Astrocyte (in vitro differentiated cells and primary cell): ENCODE measurements around the gene GPC3. TPM values are rescaled to one million over a fixed set of nuclear protein-coding genes. Genes with fewer than 3 reads are reported as not detected.

ENCODE experiments used
- DNase-seq: peaks from one replicate; pipeline ENCODE4 v3.0.0-alpha.2; 2010; ENCODE audit warnings: low read depth
- FAIRE-seq: peaks from 2 replicates; lab custom pipeline; 2011; peaks lifted over from hg19 to GRCh38; lab: Jason Lieb, UNC
- H2AFZ ChIP-seq: 2 replicates; pipeline ENCODE4 v1.6.0; 2012; ENCODE audit warnings: low read depth, low read length, inconsistent platforms
- H3K27ac ChIP-seq: 2 replicates; pipeline ENCODE4 v1.5.1; 2011; ENCODE audit warnings: low read depth, low read length, inconsistent platforms
- H3K27me3 ChIP-seq: 2 replicates; pipeline ENCODE4 v1.6.0; 2011; ENCODE audit warnings: low read length, inconsistent platforms; ENCODE audit not compliant: insufficient read depth
- H3K36me3 ChIP-seq: 2 replicates; pipeline ENCODE4 v1.5.1; 2011; ENCODE audit warnings: low read length, inconsistent platforms; ENCODE audit not compliant: insufficient read depth
- H3K4me1 ChIP-seq: 2 replicates; pipeline ENCODE4 v1.5.1; 2011; ENCODE audit warnings: low read length, inconsistent platforms; ENCODE audit not compliant: insufficient read depth
- H3K4me2 ChIP-seq: 2 replicates; pipeline ENCODE4 v1.6.0; 2012; ENCODE audit warnings: low read length, inconsistent platforms
- H3K4me3 ChIP-seq: 2 replicates; pipeline ENCODE4 v1.5.1; 2011; ENCODE audit warnings: low read depth, mild to moderate bottlenecking, low read length, inconsistent platforms; ENCODE audit not compliant: insufficient read depth
- H3K79me2 ChIP-seq: 2 replicates; pipeline ENCODE4 v1.6.0; 2012; ENCODE audit warnings: mild to moderate bottlenecking, low read length, inconsistent platforms; ENCODE audit not compliant: insufficient read depth
- H3K9ac ChIP-seq: 2 replicates; pipeline ENCODE4 v1.6.0; 2012; ENCODE audit warnings: mild to moderate bottlenecking, low read length, inconsistent platforms
- H3K9me3 ChIP-seq: 2 replicates; pipeline ENCODE4 v1.5.1; 2012; ENCODE audit warnings: low read depth, mild to moderate bottlenecking, low read length, inconsistent platforms; ENCODE audit not compliant: insufficient read depth
- H4K20me1 ChIP-seq: 2 replicates; pipeline ENCODE4 v1.6.0; 2012; ENCODE audit warnings: low read length, inconsistent platforms; ENCODE audit not compliant: insufficient read depth
- H3K27ac Mint-ChIP-seq: one replicate; pipeline ENCODE4 v1.8.0; 2021; ENCODE audit warnings: mild to moderate bottlenecking, mixed read lengths; ENCODE audit not compliant: unreplicated experiment
- H3K27me3 Mint-ChIP-seq: one replicate; pipeline ENCODE4 v1.8.0; 2021; ENCODE audit warnings: low read depth, mixed read lengths; ENCODE audit not compliant: unreplicated experiment
- H3K36me3 Mint-ChIP-seq: one replicate; pipeline ENCODE4 v1.8.0; 2021; ENCODE audit warnings: low read depth, mixed read lengths; ENCODE audit not compliant: unreplicated experiment
- H3K4me1 Mint-ChIP-seq: one replicate; pipeline ENCODE4 v1.8.0; 2021; ENCODE audit warnings: low read depth, mixed read lengths; ENCODE audit not compliant: unreplicated experiment
- H3K4me3 Mint-ChIP-seq: one replicate; pipeline ENCODE4 v1.8.0; 2021; ENCODE audit warnings: mild to moderate bottlenecking, moderate library complexity, mixed read lengths; ENCODE audit not compliant: unreplicated experiment
- H3K9me3 Mint-ChIP-seq: one replicate; pipeline ENCODE4 v1.8.0; 2021; ENCODE audit warnings: mild to moderate bottlenecking, mixed read lengths; ENCODE audit not compliant: unreplicated experiment
- EZH2 ChIP-seq: IDR thresholded peaks from 2 replicates; pipeline ENCODE4 v1.6.1; 2012; ENCODE audit warnings: mild to moderate bottlenecking, low read length, inconsistent platforms; ENCODE audit not compliant: insufficient read depth
- total RNA-seq: library from RNA; stranded (reverse); gene quantifications from 2 replicates; pipeline ENCODE4 v1.2.1, GENCODE V29; 2021
- TF ChIP-seq, protein P1 (sequence below): IDR thresholded peaks from 2 replicates; pipeline ENCODE4 v1.5.1; 2011; ENCODE audit warnings: low read depth, mild to moderate bottlenecking, inconsistent platforms, low read length, moderate library complexity; ENCODE audit not compliant: insufficient read depth

Gene GPC3
- total RNA-seq, 1 donor from 2014 or later = 8.2 TPM

DNA sequence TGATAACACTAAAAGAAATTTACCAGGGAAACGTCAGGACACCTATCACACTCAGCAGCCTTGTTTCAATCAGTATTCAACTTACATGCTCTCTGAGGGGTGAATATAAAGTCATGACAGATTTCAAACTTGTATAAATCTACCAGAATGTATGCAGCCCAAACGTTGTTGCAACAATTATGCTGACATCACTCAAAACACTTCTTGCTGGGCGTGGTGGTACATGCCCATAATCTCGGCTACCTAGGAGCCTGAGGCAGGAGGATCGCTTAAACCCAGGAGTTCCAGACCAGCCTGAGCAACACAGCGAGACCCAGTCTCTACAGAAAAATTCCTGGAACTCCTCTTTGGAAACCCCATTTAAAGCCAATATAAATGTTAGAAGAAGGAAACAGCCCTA is 303.5 kb downstream of the GPC3 start:
- no peak for DNase-seq

DNA sequence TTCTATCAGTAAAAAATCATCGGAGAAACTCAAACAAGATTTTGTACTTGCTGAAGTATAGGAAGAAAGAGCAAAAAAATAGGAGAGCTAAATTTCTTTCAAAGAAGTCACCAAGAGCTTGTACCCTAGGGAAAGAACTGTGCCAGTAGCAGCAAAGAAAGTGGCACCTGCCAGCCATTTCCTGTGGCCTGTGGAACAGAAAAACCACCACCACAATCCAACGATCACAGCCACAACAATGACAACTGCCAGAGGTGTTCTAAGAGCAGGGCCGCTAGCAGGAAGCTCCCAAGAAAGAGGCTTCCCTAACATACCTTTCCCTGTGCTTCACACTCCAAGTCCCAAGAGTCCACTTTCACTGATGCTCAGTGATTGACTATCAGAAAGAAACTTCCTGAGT is 304.0 kb downstream of the GPC3 start:
- H3K27ac Mint-ChIP-seq = no peak overlapping the region
- no peak overlapping the region for H3K4me3 ChIP-seq
- no peaks in the 10 kb centered on the region for H3K79me2 ChIP-seq
- H3K9me3 ChIP-seq = no peaks in the 10 kb centered on the region
- no peak overlapping the region for H3K4me3 Mint-ChIP-seq
- no peaks in the 10 kb centered on the region for H3K4me1 ChIP-seq
- no peaks in the 10 kb centered on the region for H3K27me3 ChIP-seq
- FAIRE-seq (peak; percentile 9), DNase-seq (no peak)
- no peak overlapping the region for H3K27ac ChIP-seq
- H3K9me3 Mint-ChIP-seq = no peaks in the 10 kb centered on the region
- H3K4me1 Mint-ChIP-seq = no peaks in the 10 kb centered on the region
- TF ChIP-seq EZH2 = no peak
- TF ChIP-seq, protein P1, sequence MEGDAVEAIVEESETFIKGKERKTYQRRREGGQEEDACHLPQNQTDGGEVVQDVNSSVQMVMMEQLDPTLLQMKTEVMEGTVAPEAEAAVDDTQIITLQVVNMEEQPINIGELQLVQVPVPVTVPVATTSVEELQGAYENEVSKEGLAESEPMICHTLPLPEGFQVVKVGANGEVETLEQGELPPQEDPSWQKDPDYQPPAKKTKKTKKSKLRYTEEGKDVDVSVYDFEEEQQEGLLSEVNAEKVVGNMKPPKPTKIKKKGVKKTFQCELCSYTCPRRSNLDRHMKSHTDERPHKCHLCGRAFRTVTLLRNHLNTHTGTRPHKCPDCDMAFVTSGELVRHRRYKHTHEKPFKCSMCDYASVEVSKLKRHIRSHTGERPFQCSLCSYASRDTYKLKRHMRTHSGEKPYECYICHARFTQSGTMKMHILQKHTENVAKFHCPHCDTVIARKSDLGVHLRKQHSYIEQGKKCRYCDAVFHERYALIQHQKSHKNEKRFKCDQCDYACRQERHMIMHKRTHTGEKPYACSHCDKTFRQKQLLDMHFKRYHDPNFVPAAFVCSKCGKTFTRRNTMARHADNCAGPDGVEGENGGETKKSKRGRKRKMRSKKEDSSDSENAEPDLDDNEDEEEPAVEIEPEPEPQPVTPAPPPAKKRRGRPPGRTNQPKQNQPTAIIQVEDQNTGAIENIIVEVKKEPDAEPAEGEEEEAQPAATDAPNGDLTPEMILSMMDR = no peak
- no peaks in the 10 kb centered on the region for H3K36me3 ChIP-seq
- H4K20me1 ChIP-seq = no peaks in the 10 kb centered on the region
- H3K27me3 Mint-ChIP-seq = no peaks in the 10 kb centered on the region
- H2AFZ ChIP-seq = no peak overlapping the region
- no peak overlapping the region for H3K4me2 ChIP-seq
- H3K9ac ChIP-seq = no peak overlapping the region
- H3K36me3 Mint-ChIP-seq = no peaks in the 10 kb centered on the region

More for the DNA sequence above, 303.5 kb downstream of the GPC3 start:
- Histone ChIP-seq H4K20me1 (no peaks in the 10 kb centered on the region), H2AFZ (no peak overlapping the region), H3K36me3 (no peaks in the 10 kb centered on the region), H3K27ac (no peak overlapping the region), H3K27me3 (no peaks in the 10 kb centered on the region), H3K9ac (no peak overlapping the region), H3K9me3 (no peaks in the 10 kb centered on the region), H3K4me2 (no peak overlapping the region), H3K79me2 (no peaks in the 10 kb centered on the region), H3K4me1 (no peaks in the 10 kb centered on the region), H3K4me3 (no peak overlapping the region)
- Mint-ChIP-seq H3K4me1 (no peaks in the 10 kb centered on the region), H3K36me3 (no peaks in the 10 kb centered on the region), H3K9me3 (no peaks in the 10 kb centered on the region), H3K27ac (no peak overlapping the region), H3K4me3 (no peak overlapping the region), H3K27me3 (no peaks in the 10 kb centered on the region)
- TF ChIP-seq EZH2 = no peak
- TF ChIP-seq, protein P1 = no peak
- FAIRE-seq = peak; percentile 76

DNA sequence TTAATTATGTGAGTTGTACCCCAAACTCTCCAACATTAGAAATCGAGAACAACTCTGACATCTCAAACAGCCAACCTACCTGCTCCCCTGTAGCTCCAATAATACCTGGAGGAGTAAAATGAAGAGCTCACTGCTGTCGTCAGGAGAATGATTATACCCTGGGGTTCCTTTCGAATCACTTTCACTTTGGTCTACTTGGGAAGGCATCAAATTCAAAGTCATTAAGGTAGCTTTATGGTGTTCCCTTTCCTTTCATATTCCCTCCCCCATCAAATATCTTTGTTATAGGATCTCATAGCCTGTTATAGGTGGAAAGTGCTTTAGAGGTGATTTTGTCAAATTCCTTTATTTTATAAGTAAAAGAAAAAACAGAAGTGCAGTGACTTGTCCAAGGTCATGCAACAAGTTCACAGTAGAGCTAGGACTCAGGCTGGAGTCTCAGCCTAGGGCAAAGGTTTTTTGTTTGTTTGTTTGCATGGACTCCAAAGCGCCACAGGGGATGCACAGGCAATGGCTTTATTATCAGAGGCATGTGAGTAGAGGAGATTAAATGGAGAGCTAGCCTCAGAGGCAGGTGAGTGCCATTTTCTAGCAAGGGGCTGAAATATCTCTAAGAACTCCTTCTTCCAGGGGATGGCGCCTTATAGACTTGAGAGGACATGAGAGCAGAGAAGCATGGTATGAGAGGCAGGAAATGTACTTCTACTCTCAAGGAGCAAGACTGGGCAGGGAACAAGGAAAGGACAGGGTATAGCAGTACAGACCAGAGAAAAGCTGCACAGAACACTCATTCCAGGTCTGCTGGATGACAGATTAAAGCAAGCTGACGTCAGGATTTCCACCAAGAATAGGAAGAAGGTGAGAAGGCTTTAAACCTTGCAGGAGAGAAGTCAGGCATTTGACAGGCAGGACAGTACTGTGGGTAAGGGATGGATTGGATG is 308.0 kb downstream of the GPC3 start:
- peak; percentile 66 for FAIRE-seq
- H3K36me3 ChIP-seq = no peaks in the 10 kb centered on the region
- no peak for TF ChIP-seq EZH2
- TF ChIP-seq, protein P1 = no peak
- no peaks in the 10 kb centered on the region for H4K20me1 ChIP-seq
- Mint-ChIP-seq H3K9me3 (no peaks in the 10 kb centered on the region), H3K4me1 (peaks cover 8% of the 10 kb centered on the region), H3K27ac (no peak overlapping the region), H3K27me3 (no peaks in the 10 kb centered on the region), H3K36me3 (no peaks in the 10 kb centered on the region), H3K4me3 (no peak overlapping the region)
- H3K9ac ChIP-seq = no peak overlapping the region
- no peaks in the 10 kb centered on the region for H3K27me3 ChIP-seq
- H2AFZ ChIP-seq = no peak overlapping the region
- H3K79me2 ChIP-seq = no peaks in the 10 kb centered on the region
- H3K9me3 ChIP-seq = no peaks in the 10 kb centered on the region
- H3K4me1 ChIP-seq = no peaks in the 10 kb centered on the region
- DNase-seq = no peak
- no peak overlapping the region for H3K27ac ChIP-seq
- H3K4me3 ChIP-seq = no peak overlapping the region
- no peak overlapping the region for H3K4me2 ChIP-seq
